ENCODE measurements around the gene SDHB.
A peak's percentile ranks its signal among the peaks of the same experiment; 100 is the strongest.

Gene SDHB

GRCh38 chr1:16980473-16981268 is 73.2 kb downstream of the SDHB start, which contains the start of gene MFAP2:
TSS of gene MFAP2 (minus strand) at chr1:16980620. CDS start at chr1:16978273, 2,347 bp downstream.
- Histone ChIP-seq H3K4me1 (ENCODE audit: insufficient read depth, low read length) (peaks cover 6% of the 10 kb centered on the region), H3K4me3 (ENCODE audit: low read depth in 1 of 2, low read length in 2 of 2) (peak within 1 kb of the TSS; percentile 58 to 77), H3K9me3 (ENCODE audit: low read length) (no peaks in the 10 kb centered on the region), H3K36me3 (ENCODE audit: insufficient read depth, low read length) (no peaks in the 10 kb centered on the region), H3K27ac (ENCODE audit: low read depth, low read length) (peak within 1 kb of the TSS; percentile 27), H3K27me3 (ENCODE audit: control insufficient read depth in 1 of 2, insufficient read depth in 2 of 2, low read length in 2 of 2) (peaks cover 0 to 10% of the 10 kb centered on the region in 2 donors), H3K9ac (ENCODE audit: low read length) (no peak within 1 kb of the TSS)

GRCh38 chr1:16979475-16980327 is 74.1 kb downstream of the SDHB start:
- Histone ChIP-seq H3K27ac (ENCODE audit: low read depth, low read length) (peak overlapping the region; percentile 27), H3K4me3 (ENCODE audit: low read depth in 1 of 2, low read length in 2 of 2) (peak overlapping the region; percentile 58 to 77), H3K9ac (ENCODE audit: low read length) (no peak overlapping the region), H3K9me3 (ENCODE audit: low read length) (no peaks in the 10 kb centered on the region), H3K27me3 (ENCODE audit: control insufficient read depth in 1 of 2, insufficient read depth in 2 of 2, low read length in 2 of 2) (peaks cover 0 to 10% of the 10 kb centered on the region in 2 donors), H3K36me3 (ENCODE audit: insufficient read depth, low read length) (no peaks in the 10 kb centered on the region), H3K4me1 (ENCODE audit: insufficient read depth, low read length) (peaks cover 9% of the 10 kb centered on the region)

- peaks cover 9% of the 10 kb centered on the region for H3K4me1 ChIP-seq (ENCODE audit: insufficient read depth, low read length)
- peak overlapping the region in 1 of 2 donors; percentile 58 for H3K4me3 ChIP-seq (ENCODE audit: low read depth in 1 of 2, low read length in 2 of 2)
- H3K27ac ChIP-seq (ENCODE audit: low read depth, low read length), result peak overlapping the region; percentile 27
- no peaks in the 10 kb centered on the region for H3K9me3 ChIP-seq (ENCODE audit: low read length)
- H3K27me3 ChIP-seq (ENCODE audit: control insufficient read depth in 1 of 2, insufficient read depth in 2 of 2, low read length in 2 of 2), result peaks cover 0 to 10% of the 10 kb centered on the region in 2 donors
- no peaks in the 10 kb centered on the region for H3K36me3 ChIP-seq (ENCODE audit: insufficient read depth, low read length)
- no peak overlapping the region for H3K9ac ChIP-seq (ENCODE audit: low read length)
These were observed 75.0 kb downstream of the SDHB start for GRCh38 chr1:16978567-16979474.

GRCh38 chr1:16978139-16978538 is 75.7 kb downstream of the SDHB start:
- H3K27me3 ChIP-seq (ENCODE audit: control insufficient read depth in 1 of 2, insufficient read depth in 2 of 2, low read length in 2 of 2), result peaks cover 0 to 10% of the 10 kb centered on the region in 2 donors
- H3K4me3 ChIP-seq (ENCODE audit: low read depth in 1 of 2, low read length in 2 of 2), result no peak overlapping the region
- H3K36me3 ChIP-seq (ENCODE audit: insufficient read depth, low read length), result no peaks in the 10 kb centered on the region
- no peak overlapping the region for H3K9ac ChIP-seq (ENCODE audit: low read length)
- no peak overlapping the region for H3K27ac ChIP-seq (ENCODE audit: low read depth, low read length)
- no peaks in the 10 kb centered on the region for H3K9me3 ChIP-seq (ENCODE audit: low read length)
- H3K4me1 ChIP-seq (ENCODE audit: insufficient read depth, low read length), result peaks cover 9% of the 10 kb centered on the region

GRCh38 chr1:16977377-16977776 is 76.5 kb downstream of the SDHB start:
- no peaks in the 10 kb centered on the region for H3K36me3 ChIP-seq (ENCODE audit: insufficient read depth, low read length)
- H3K9ac ChIP-seq (ENCODE audit: low read length), result no peak overlapping the region
- no peak overlapping the region for H3K4me3 ChIP-seq (ENCODE audit: low read depth in 1 of 2, low read length in 2 of 2)
- H3K27ac ChIP-seq (ENCODE audit: low read depth, low read length), result no peak overlapping the region
- H3K27me3 ChIP-seq (ENCODE audit: control insufficient read depth in 1 of 2, insufficient read depth in 2 of 2, low read length in 2 of 2), result peaks cover 0 to 10% of the 10 kb centered on the region in 2 donors
- no peaks in the 10 kb centered on the region for H3K9me3 ChIP-seq (ENCODE audit: low read length)
- peaks cover 12% of the 10 kb centered on the region for H3K4me1 ChIP-seq (ENCODE audit: insufficient read depth, low read length)

- no peak overlapping the region for H3K4me3 ChIP-seq (ENCODE audit: low read depth in 1 of 2, low read length in 2 of 2)
- no peaks in the 10 kb centered on the region for H3K9me3 ChIP-seq (ENCODE audit: low read length)
- H3K27ac ChIP-seq (ENCODE audit: low read depth, low read length), result no peak overlapping the region
- H3K27me3 ChIP-seq (ENCODE audit: control insufficient read depth in 1 of 2, insufficient read depth in 2 of 2, low read length in 2 of 2), result peaks cover 0 to 10% of the 10 kb centered on the region in 2 donors
- H3K4me1 ChIP-seq (ENCODE audit: insufficient read depth, low read length), result peaks cover 16% of the 10 kb centered on the region
- no peak overlapping the region for H3K9ac ChIP-seq (ENCODE audit: low read length)
- H3K36me3 ChIP-seq (ENCODE audit: insufficient read depth, low read length), result no peaks in the 10 kb centered on the region
These were observed 76.9 kb downstream of the SDHB start for GRCh38 chr1:16976966-16977365.

GRCh38 chr1:16975838-16976237 is 78.0 kb downstream of the SDHB start:
- H3K27me3 ChIP-seq (ENCODE audit: control insufficient read depth in 1 of 2, insufficient read depth in 2 of 2, low read length in 2 of 2), result peaks cover 0 to 10% of the 10 kb centered on the region in 2 donors
- H3K4me1 ChIP-seq (ENCODE audit: insufficient read depth, low read length), result peaks cover 20% of the 10 kb centered on the region
- no peaks in the 10 kb centered on the region for H3K36me3 ChIP-seq (ENCODE audit: insufficient read depth, low read length)
- no peak overlapping the region for H3K27ac ChIP-seq (ENCODE audit: low read depth, low read length)
- H3K4me3 ChIP-seq (ENCODE audit: low read depth in 1 of 2, low read length in 2 of 2), result no peak overlapping the region
- H3K9ac ChIP-seq (ENCODE audit: low read length), result no peak overlapping the region
- H3K9me3 ChIP-seq (ENCODE audit: low read length), result no peaks in the 10 kb centered on the region

- no peaks in the 10 kb centered on the region for H3K36me3 ChIP-seq (ENCODE audit: insufficient read depth, low read length)
- H3K4me1 ChIP-seq (ENCODE audit: insufficient read depth, low read length), result peaks cover 20% of the 10 kb centered on the region
- H3K4me3 ChIP-seq (ENCODE audit: low read depth in 1 of 2, low read length in 2 of 2), result no peak overlapping the region
- peaks cover 0 to 6% of the 10 kb centered on the region in 2 donors for H3K27me3 ChIP-seq (ENCODE audit: control insufficient read depth in 1 of 2, insufficient read depth in 2 of 2, low read length in 2 of 2)
- H3K9ac ChIP-seq (ENCODE audit: low read length), result no peak overlapping the region
- no peak overlapping the region for H3K27ac ChIP-seq (ENCODE audit: low read depth, low read length)
- no peaks in the 10 kb centered on the region for H3K9me3 ChIP-seq (ENCODE audit: low read length)
These were observed 78.6 kb downstream of the SDHB start for GRCh38 chr1:16975211-16975610.

GRCh38 chr1:16973215-16973614 is 80.6 kb downstream of the SDHB start:
- no peaks in the 10 kb centered on the region for H3K9me3 ChIP-seq (ENCODE audit: low read length)
- H3K27me3 ChIP-seq (ENCODE audit: control insufficient read depth in 1 of 2, insufficient read depth in 2 of 2, low read length in 2 of 2), result no peaks in the 10 kb centered on the region
- H3K27ac ChIP-seq (ENCODE audit: low read depth, low read length), result no peak overlapping the region
- peaks cover 7% of the 10 kb centered on the region for H3K36me3 ChIP-seq (ENCODE audit: insufficient read depth, low read length)
- H3K9ac ChIP-seq (ENCODE audit: low read length), result no peak overlapping the region
- H3K4me3 ChIP-seq (ENCODE audit: low read depth in 1 of 2, low read length in 2 of 2), result no peak overlapping the region
- peaks cover 15% of the 10 kb centered on the region for H3K4me1 ChIP-seq (ENCODE audit: insufficient read depth, low read length)

- Histone ChIP-seq H3K27me3 (ENCODE audit: control insufficient read depth in 1 of 2, insufficient read depth in 2 of 2, low read length in 2 of 2) (no peaks in the 10 kb centered on the region), H3K4me1 (ENCODE audit: insufficient read depth, low read length) (peaks cover 18% of the 10 kb centered on the region), H3K9me3 (ENCODE audit: low read length) (no peaks in the 10 kb centered on the region), H3K9ac (ENCODE audit: low read length) (no peak overlapping the region), H3K4me3 (ENCODE audit: low read depth in 1 of 2, low read length in 2 of 2) (no peak overlapping the region), H3K27ac (ENCODE audit: low read depth, low read length) (no peak overlapping the region), H3K36me3 (ENCODE audit: insufficient read depth, low read length) (peaks cover 14% of the 10 kb centered on the region)
These were observed 81.5 kb downstream of the SDHB start for GRCh38 chr1:16972189-16972895.
